Measurements from ENCODE around the gene CLEC2A.

CLEC2A gene

DNA sequence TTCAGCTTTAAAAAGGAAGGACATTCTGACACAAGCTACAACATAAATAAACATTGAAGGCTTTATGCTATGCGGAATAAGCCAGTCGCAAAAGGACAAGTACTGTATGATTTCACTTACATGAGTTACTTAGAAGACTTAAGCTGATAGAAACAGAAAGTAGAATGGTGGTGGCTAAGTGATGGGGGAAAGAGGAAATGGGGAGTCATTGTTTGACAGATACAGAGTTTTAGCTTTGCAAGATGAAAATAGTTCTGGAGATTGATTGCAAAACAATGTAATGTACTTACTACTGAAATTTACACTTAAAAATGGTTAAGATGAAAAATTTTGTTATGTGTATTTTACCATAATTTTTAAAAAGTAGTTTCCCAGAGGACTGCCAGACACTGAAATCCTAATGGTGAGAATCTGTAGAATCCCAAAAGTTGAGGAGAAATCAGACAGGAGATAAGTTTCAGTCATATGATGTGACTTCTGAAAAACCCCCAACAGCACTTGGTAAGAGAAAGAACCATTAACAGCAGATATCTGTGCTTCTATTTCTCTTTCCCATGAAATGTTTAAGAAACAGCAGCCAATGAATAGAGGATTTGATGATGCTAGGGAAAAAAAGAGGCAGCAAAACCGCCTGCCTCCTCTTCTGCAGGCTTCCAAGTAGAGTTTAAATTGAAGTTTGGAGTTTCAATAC is 16.6 kb upstream of the CLEC2A start:
- TF ChIP-seq, protein P1, sequence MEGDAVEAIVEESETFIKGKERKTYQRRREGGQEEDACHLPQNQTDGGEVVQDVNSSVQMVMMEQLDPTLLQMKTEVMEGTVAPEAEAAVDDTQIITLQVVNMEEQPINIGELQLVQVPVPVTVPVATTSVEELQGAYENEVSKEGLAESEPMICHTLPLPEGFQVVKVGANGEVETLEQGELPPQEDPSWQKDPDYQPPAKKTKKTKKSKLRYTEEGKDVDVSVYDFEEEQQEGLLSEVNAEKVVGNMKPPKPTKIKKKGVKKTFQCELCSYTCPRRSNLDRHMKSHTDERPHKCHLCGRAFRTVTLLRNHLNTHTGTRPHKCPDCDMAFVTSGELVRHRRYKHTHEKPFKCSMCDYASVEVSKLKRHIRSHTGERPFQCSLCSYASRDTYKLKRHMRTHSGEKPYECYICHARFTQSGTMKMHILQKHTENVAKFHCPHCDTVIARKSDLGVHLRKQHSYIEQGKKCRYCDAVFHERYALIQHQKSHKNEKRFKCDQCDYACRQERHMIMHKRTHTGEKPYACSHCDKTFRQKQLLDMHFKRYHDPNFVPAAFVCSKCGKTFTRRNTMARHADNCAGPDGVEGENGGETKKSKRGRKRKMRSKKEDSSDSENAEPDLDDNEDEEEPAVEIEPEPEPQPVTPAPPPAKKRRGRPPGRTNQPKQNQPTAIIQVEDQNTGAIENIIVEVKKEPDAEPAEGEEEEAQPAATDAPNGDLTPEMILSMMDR (IDR thresholded peaks at IDR 0.05; ENCODE audit: borderline replicate concordance, insufficient read depth, low read depth, low read length): no peak

DNA sequence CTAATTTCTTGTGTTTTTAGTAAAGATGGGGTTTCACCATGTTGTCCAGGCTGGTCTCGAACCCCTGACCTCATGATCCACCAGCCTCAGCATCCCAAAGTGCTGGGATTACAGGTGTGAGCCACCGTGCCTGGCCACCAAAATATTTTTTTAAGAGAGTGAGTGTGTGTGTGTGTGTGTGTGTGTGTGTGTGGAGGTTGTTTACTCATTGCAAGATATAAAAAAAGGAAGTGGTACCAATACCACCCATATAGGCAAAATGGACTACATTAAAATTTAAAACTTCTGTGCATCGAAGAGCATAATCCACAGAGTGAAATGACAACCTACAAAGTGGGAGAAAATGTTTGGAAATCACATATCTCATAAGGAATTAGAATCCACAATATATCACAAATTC is 15.5 kb upstream of the CLEC2A start:
- no peak overlapping the region for H3K4me3 ChIP-seq (ENCODE audit: low read depth, low read length)
- TF ChIP-seq, protein P1 (IDR thresholded peaks at IDR 0.05; ENCODE audit: borderline replicate concordance, insufficient read depth, low read depth, low read length): no peak

More for the DNA sequence above, 16.6 kb upstream of the CLEC2A start:
- no peak overlapping the region for H3K4me3 ChIP-seq (ENCODE audit: low read depth, low read length)

GRCh38 chr12:9944391-9944790 is 12.2 kb upstream of the CLEC2A start:
- TF ChIP-seq, protein P1 (IDR thresholded peaks at IDR 0.05; ENCODE audit: borderline replicate concordance, insufficient read depth, low read depth, low read length): no peak
- H3K4me3 ChIP-seq (ENCODE audit: low read depth, low read length): no peak overlapping the region

- H3K4me3 ChIP-seq (ENCODE audit: low read depth, low read length): no peak overlapping the region
- TF ChIP-seq, protein P1 (IDR thresholded peaks at IDR 0.05; ENCODE audit: borderline replicate concordance, insufficient read depth, low read depth, low read length): no peak
Observed at GRCh38 chr12:9943240-9943639, 11.1 kb upstream of the CLEC2A start.

DNA sequence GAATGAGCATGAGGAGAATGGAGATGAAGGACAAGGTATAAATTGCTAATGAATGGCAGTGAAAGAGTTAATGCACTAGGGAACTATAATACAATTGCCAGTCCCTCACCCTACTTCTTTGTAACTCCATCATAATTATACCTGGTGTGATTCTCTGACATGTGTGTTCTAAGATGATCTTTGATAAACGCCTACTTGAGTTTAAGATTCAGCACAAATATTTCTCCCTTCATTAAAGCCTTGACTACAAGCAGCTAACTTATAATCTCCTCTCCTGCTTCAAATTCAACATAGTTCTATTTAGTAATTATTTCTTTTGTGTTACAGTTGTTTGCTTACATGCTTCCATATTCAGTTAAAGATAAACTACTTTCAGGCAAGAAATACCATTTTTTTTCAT is 9.7 kb upstream of the CLEC2A start:
- TF ChIP-seq, protein P1 (IDR thresholded peaks at IDR 0.05; ENCODE audit: borderline replicate concordance, insufficient read depth, low read depth, low read length): no peak
- no peak overlapping the region for H3K4me3 ChIP-seq (ENCODE audit: low read depth, low read length)

GRCh38 chr12:9940375-9940774 is 8.2 kb upstream of the CLEC2A start:
- no peak overlapping the region for H3K4me3 ChIP-seq (ENCODE audit: low read depth, low read length)
- TF ChIP-seq, protein P1 (IDR thresholded peaks at IDR 0.05; ENCODE audit: borderline replicate concordance, insufficient read depth, low read depth, low read length): peak; percentile 27; the same call in 1 of the 2 replicates

- TF ChIP-seq, protein P1 (IDR thresholded peaks at IDR 0.05; ENCODE audit: borderline replicate concordance, insufficient read depth, low read depth, low read length): no peak
- no peak overlapping the region for H3K4me3 ChIP-seq (ENCODE audit: low read depth, low read length)
Observed at GRCh38 chr12:9936591-9936990, 4.4 kb upstream of the CLEC2A start.

Data from GM12875 (cell line).